NCI-H748 (cell line): ENCODE measurements around the gene ACACA.

Experiments
- DNase-seq: peaks from one replicate; lab custom pipeline; 2025; ENCODE audit not compliant: unreplicated experiment; lab: John Stamatoyannopoulos, UW

Gene ACACA

DNA sequence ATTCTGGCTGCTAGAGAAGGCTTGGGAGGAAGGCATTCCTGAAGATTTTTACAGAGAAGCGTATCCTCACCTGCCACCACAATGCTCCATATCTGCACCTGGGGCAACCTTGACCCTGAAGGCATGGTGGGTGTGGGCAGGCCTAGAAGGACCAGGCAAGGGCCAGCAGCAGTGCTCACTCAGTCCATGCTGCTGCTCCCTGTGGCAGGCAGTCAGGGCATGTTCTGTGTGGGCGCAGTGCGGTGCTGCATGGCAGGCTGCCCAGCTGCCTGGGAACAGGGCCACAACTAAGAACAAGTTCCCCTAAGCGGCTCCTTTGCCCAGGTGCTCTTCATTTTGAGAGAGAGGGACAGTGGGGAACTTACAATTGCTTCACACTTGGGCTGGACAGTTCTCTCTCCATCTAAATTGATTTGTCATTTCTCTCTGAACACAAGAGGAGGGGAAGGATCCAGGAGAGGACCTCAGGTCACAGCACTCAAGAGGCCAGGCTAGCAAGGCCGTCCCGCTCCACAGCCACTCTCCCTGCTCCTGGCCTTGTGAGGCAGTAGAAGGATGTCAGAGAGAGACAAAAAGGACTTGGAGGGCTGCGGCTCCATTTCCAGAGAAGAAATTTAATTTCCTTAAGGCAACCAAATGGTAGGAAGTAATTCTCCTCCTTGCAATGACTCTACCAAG, 299.1 kb downstream of the ACACA start:
- DNase-seq, result no peak

DNA sequence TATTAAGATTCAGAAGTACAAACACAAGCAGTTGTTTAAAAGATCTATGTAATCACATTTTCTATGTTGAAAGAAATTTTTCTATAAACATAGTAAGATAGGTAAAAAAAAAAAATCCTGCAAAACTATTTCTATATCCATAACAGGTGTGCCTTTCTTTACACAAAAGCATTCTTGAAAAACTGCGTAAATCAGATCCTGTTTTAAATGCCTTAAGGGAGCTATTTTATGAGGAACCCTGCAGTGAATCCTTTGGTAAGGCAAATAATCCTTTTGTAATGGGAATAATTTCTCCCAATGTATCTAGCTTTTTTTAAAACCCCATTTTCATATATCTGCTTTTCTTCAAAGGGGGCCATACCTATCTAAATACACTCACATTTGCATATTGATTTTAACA, 300.6 kb downstream of the ACACA start:
- peak; percentile 28 for DNase-seq

DNA sequence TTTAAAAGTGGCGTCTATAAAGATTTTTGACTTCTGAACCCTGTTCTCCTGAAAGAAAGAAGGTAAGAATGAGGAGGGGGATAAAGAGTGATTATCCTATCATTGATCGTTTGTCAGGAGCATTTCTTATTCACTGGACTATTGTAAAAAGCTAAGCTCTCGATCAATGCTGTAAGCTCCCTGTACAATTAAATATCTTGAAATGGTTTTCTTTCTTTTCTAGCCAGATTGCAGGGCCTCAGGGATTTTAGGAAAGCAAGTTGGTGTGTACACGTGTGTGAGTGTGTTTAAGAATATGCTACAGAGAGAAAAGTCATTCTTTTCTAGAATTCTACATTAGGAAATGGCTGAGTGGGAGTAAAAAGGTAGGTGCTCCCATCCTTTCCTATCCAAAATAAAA, 303.4 kb downstream of the ACACA start:
- no peak for DNase-seq

DNA sequence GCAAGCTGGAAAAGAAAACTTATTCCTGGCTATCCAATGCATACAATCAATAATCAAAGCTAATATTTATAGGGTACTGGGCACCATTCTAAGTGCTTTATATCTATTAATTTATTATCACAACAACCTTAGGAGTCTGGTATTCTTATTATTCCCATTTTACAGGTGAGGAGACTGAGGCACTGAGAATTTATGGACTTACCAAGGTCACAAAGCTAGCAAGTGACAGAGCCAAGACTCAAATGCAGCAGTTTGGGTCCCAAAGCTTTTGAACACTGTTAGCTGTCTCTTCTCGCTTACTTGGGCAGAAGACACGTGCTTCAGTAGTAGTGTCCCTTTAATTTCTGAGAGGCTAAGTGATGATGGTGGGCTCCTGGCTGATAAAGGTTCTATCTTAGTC, 305.3 kb downstream of the ACACA start:
- DNase-seq, result no peak

DNA sequence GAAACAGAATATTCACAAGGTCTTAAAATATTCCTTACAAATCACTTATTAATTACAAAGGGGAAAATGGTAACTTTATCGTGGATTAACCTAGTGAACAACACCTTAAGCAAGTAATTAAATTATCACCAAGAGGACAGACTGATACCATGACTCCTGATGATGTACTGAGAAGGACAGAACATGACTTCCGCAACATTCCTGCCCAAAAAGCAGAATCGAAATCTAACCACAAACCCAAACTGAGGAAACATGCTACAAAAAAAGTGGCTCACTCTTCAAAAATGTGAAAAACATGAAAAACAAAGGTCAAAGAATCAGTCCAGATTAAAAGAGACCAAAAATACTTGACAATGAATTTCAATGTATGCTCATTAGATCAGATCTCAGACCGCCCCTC, 306.4 kb downstream of the ACACA start:
- no peak for DNase-seq

DNA sequence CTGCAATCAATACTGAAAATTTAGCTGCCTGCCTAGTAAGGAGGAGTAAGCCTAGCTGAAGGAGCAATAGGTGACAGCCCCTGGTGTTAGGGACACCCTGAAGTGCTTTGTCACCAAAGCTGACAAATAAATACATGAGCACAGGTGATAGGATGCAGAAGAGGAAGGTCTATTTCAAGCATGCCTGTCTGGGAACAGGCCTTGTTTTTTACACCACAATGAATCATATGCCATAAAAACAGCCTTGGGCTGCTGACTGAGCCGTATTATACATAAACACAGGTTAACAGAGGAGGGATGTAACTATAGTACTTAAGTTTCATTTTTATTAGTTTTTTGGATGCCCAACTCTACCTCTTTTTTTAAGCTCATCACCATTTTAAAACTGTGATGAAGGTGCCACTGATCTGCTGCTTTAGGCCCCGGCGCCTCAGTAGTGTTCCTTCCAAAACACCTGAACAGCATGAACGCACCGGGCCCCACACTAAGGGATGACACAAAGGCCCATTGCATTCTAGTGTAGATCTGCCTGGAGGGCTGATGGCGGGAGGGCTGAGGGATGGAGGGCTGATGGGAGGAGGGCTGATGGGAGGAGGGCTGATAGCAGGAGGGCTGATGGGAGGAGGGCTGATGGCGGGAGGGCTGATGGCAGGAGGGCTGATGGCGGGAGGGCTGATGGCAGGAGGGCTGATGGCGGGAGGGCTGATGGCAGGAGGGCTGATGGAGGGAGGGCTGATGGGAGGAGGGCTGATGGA, 307.5 kb downstream of the ACACA start:
- no peak for DNase-seq

DNA sequence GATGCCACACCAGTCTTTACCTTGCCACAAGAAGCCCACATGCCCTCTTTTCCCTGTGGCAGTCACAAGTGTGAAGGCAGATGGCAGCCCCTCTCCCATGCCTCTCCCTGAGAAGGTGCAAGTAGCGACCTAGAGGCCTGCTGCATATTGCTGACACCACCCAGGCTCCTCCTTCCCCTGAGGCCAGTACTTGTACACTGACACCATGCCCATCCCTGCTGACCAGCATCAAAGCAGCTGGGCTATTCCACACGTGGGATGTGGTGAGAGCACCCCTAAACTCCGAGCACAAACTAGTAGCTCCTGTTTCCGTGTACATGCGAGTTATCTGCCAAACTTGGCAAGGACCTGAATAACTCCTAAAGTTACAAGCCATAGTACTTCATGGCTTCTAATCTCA, 308.5 kb downstream of the ACACA start:
- DNase-seq, result no peak

DNA sequence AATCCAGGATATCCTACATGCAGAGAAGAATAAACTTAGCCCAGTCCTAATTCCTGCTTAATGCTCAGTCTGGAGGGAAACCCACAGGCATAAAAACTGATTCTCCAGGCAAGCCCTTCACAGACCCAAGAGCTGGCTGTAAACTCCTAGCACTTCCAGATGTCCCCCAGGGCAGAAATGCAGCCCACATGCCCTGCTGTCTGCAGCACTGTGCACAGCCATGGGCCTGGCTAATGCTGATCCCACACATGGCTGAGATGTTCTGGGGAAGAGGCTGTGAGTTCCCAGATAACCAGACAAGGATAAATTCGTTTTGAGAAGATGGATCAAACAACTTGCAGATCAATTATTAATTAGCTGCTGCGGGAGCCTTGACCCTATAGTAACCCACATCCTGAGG, 309.5 kb downstream of the ACACA start:
- no peak for DNase-seq

DNA sequence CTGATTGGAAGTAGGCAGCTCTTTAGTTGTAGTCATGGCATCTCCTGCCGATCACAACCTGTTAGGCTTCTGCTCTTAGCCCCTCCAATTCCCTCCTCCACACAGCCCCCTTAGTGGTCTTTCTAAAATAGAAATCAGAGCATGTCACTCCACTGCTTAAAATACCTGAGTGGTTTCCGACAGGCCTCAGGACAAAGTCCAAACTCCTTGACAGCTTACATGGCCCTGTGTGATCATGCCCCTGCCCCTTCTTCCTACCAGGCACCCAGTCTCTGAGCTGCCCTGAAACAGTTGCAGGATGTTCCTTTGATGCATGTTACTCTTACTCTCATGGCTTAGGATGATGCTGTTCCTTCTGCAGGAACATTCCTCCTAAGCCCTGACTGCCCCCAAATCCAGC, 310.6 kb downstream of the ACACA start:
- no peak for DNase-seq

DNA sequence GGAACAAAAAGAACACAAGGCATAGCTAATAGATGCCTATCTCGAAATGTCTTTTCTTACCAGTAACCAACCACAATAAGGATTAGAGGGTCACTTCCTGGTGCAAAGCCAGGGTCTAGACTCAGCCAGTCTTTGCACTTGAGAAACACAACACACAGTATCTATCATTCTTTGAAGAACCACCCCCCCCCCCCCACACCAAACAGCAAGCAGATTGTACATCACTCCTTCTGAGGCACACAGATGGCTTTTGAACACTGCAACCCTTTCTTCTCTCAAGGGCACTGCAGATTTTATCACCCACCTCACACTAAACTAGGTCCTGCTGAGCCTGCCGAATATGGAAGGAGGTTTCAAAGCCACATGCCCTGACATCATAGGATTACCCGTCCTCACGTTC, 312.2 kb downstream of the ACACA start:
- DNase-seq, result no peak

DNA sequence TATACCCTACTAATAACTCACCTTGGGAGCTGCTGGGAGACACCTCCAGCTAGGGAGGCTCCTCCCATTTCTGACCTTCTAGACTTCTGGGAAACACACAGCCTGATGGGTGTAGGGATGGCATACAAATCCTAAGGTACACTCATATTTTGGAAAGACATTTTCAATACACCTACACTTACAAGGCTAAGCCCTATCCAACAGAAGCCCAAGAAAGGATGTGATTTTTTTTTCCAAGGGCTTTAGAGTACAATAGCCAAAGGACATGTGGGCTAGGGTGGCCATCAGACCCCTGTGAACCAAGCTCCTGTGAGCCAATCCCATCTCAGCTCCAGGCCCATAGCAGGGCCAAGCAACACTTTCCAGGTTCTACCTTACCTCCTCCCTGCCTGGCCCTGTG, 313.9 kb downstream of the ACACA start:
- no peak for DNase-seq

DNA sequence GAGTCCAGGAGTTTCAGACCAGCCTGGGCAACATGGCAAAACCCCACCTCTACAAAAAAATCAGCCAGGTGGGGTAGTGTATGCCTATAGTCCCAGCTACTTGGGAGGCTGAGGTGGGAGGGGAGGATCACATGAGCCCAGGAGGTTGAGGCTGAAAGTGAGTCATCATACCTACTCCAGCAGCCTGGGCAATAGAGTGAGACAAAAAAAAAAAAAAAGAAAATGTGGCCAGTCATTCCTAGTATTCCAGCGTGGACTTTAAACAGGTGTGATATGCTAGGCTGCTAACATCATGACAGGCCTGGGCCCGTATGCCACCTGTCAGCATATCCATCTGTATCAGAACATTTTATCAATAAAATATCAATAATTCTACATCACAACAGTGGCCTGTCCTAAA, 314.6 kb downstream of the ACACA start:
- no peak for DNase-seq

DNA sequence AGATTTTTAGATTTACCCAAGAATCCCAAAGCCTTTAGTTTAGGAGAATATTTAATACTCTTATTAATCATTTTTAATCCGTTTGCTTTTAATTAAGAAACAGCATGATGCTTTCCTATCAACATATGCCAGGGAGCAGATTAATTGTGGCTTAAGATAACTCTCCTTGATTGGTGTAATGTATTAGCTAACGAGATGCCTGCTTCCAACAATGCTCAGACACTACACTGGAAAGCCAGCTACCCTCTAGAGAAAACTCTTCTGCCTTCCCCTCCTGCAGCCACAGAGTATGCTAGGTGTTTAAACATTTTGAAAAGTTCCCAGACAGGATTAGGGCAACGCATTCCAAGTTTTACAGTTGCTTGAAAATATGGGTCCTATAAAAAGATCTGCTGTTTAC, 315.7 kb downstream of the ACACA start:
- DNase-seq, result no peak

DNA sequence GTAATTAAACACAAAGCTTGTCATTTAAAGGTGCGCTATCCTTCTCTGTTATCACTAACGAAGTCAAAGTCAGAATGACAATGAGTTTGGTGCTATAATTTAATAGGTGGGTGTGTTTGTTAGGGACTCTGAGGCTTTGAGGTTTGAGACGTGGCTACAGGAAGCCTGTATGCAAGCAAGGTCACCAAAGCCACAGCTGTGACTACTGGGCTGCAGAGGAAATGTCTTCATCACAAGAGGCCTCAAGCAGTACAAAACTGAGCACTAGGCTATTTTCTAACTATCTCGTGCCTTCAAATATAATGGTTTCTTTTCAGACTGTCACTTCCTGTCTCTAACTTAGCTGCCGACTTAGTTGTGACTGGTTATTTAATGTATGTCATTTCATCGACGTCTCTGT, 316.7 kb downstream of the ACACA start:
- peak; percentile 77 for DNase-seq

DNA sequence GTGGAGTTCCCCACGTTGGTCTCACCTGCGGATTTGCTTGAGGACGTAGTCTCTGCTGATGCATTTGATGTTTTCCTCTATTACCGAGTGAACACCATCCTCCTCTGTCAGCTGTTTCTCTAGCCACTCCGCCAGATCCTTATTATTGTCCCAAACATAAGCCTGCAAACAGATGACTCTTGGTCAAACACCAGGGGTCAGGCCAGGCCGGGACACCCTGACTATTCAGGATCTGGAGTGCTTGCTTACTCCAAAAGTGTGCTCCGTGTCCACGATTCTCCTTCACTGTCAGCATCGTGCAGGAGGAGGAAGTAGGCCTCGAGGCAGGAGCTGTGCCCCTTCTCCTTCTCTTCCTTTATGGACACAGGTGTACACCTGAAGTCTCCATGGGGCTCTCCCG, 317.7 kb downstream of the ACACA start:
- DNase-seq, result no peak

DNA sequence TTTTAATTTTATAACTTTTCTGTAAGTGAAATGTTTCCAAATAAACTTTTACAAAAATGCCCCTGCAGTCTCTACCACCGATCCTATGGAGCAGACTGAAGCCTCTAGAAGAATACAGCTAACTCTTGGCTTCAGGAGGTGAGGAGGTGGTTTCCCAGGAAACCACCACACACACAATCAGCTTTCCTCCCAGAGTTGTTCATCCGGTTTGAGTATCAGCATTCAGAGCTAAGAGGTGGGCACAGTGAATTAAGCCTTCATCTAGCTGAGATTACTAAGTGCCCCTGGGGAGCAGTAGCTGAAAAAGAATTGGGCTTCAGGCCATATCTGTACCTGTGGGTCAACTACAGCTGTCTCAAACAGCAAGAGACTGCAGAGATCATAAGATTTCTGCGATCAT, 318.2 kb downstream of the ACACA start:
- peak; percentile 84 for DNase-seq

DNA sequence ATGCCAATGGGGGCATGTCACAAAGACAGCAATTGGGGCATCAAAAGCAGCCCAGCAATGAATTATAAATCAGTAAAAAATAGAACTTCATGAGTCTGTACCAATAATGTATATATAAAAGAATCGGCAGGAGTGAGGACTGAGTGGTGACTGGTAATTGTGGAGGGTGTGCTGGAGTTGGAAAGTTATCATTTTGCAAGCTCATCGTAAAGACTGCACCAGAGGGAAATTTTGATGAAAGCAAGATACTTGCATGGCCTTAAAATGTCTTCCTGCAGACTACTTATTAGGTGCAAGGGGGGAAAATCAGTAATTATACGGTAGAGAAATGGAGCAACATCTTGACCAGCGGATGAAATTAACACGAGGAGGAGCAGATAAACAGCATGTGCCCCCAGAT, 319.0 kb downstream of the ACACA start:
- no peak for DNase-seq

DNA sequence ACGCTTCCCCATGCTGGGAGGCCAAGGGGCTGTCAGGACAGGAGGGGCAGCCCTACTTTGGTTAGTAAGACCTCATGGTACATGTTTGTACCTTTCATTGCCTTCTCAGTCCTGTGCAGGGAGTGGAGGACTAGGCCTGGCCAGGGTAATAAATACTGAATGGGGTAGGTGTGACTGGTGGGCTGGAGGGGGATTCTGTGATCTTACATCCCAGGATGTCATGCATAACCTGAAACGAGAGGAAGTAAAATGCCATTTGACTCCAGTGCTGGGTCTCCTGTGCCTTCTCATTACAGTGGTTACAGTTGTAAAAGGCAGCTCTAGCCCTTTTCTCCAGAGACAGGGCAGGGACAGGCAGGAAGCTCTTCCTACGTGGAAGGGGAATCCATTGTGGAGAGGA, 319.7 kb downstream of the ACACA start:
- no peak for DNase-seq

DNA sequence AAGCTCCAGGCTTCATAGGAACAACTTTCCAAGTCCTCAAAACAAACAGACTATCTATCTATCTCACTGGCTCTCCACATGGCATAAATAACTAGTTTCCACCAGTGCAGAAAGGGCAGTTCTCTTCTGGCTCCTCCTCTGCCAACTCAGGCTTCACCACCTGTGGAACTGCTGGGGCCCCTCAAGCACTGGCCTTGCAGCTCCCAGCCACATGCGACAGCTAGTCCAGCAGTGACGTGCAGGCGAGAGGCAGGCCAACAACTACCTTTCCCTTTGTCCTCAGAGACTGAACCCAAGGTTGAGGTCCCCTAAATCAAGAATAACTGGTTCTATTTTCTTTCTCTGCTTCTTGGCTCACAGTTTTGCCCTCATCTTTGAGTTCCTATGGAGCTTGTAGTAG, 320.3 kb downstream of the ACACA start:
- DNase-seq, result no peak

DNA sequence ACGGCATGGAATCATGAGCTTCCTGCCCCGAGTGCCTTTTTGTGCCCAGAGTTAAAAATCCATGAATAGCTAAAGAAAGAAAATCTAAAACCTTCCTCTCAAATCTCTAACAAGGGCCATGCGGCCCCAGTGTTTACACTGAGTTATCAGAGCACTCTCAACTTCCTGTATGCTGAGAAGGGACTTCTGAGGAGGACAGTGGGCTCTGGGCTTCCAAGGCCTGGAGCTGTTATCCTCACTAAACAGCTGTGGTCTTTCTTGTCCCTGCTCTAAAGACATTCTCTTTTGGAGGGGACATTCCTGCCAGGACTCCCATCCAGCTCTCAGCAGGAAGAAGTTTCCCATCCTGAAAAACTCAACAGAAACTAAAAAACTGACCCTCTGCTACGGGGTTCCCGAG, 322.3 kb downstream of the ACACA start:
- no peak for DNase-seq

DNA sequence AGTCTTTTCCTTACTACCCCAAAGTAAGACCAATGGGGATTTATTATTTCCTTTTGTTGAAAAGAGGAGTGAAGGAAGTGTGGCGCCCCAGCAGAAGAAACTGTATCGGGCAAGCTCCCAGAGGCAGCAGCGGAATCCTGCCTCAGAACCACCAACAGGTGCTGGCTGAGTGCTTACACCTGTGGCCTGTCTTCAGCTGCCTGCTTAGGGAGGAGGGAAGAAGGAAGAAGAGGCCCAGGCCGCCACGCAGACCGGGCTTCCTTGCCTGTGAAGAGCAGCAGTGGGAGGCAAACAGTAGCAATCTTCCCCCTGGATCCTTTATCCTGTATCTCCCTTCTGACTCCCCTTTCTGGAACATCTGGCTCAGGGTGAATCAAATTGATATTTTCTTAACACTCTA, 323.2 kb downstream of the ACACA start:
- DNase-seq, result no peak

DNA sequence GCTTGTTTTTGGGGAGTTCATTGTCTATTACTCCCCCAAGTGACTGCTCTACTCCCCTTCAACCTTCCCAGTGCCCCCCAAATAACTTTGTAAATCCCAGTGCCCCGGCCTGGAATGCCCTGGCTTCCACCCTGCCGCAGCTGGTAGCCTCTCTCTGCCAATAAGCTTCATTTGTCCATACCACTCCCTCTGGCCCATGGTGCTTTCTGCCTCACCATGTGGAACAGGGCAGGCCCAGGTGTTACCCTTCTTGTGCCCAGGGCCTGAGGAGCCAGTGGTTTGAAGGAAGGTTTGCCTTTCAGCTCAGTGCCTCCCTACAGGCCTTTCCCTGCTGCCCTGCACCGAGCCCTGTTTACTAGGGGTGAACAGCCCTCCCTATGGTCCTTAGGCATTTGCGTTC, 323.7 kb downstream of the ACACA start:
- DNase-seq, result no peak

DNA sequence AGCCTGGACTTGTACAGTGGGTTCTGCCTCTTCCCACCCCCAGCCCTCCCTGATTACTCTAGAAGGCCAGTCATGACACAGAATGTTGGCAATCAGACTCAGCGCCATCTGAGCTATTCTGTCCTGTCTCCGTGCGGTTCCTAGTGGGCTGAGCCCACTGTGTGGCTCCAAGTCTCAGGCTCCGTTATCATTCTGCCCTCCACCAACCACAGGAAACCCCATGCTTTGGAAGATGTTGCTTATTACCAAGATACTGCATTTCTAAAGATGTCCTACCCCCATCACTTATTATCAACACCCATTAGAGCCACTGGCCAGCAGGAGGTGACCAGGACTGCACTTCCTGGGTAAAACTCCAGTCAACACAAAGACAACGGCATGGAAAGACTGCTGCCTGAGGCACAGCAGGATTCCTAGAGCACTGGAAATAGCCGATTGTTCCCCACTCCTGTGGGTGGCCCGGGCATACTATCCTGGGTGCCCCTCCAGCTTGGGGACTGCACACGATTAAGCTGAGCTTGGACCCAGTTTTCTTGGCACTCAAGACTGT, 324.2 kb downstream of the ACACA start:
- DNase-seq, result no peak
